ENCODE measurements around the gene USP5. TPM values are rescaled to one million over a fixed set of nuclear protein-coding genes. Genes with fewer than 3 reads are reported as not detected.
"Not testable (repeated sequence)": the region's sequence is repeated elsewhere in the genome, so short reads cannot be mapped to it uniquely, and the experiment has no call there.

USP5 gene
- total RNA-seq, 1 donor from 2014 or later = 48.0 TPM

GRCh38 chr12:6863586-6864321 lies 11.8 kb downstream of the USP5 start:
- DNase-seq (ENCODE audit: low spot score) = no peak
- no peak for ATAC-seq

DNA sequence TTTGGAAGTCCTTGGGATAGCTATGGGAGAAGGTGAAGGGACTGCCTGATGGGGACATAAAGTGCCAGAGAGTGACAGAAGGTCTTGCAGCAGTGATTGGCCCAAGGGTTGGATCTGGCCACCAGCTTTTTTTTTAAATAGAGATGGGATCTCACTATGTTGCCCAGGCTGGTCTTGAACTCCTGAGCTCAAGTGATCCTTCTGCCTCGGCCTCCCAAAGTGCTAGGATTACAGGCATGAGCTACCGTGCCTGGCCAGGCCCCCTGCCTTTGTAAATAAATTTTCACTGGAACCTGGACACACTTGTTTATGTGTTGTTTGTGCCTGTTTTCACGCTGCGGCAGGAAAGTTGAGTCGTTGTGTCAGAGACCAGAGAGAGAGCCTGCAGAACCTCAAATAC lies 13.4 kb downstream of the USP5 start:
- not testable (repeated sequence) for DNase-seq (ENCODE audit: low spot score); ATAC-seq

DNA sequence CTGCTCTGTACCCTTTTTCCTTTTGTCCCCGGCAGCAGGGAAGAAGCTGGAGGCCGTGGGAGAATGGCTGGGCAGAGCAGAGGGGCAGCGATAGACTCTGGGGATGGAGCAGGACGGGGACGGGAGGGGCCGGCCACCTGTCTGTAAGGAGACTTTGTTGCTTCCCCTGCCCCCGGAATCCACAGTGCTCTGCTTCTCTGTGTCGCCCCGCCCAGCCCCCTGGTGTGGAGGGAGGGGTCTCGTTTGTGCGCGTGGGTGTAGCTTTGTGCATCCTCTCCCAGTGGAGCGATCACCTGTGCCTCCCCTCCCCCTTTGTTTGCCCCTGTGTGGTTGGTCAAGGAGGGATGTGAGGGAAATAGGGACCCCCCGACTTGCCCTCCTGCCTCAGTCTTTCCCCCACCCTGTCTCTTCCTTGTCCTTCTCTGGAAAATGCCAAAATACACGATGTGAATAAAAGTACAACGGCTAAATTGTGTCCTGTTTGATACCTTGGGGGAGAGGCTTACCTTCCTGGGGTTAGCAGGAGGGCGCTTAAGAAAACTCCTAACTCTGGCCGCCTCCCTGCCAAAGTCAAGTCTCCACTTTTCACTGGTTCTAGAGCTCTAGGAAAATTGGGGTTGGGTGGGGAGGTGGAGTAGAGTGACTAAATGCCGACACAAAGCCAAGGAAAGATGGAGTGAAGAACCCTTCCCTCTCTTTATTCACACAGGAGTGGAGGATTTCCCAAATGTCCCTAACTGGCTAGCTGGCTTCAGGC lies 14.4 kb downstream of the USP5 start:
- DNase-seq (ENCODE audit: low spot score) (no peak), ATAC-seq (no peak)

- DNase-seq (ENCODE audit: low spot score) = peak; percentile 86
Measured at GRCh38 chr12:6866920-6867412, 15.0 kb downstream of the USP5 start.

GRCh38 chr12:6867413-6868210 lies 15.7 kb downstream of the USP5 start, which contains the start of gene TPI1:
TSS of gene TPI1 (plus strand) at chr12:6867531. CDS start at chr12:6867567, 36 bp downstream.
- peak; percentile 69 for DNase-seq (ENCODE audit: low spot score)
- ATAC-seq = peak; percentile 83

More at GRCh38 chr12:6866920-6867412, 15.0 kb downstream of the USP5 start:
- ATAC-seq = peak; percentile 70

GRCh38 chr12:6868211-6869048 lies 16.5 kb downstream of the USP5 start:
- DNase-seq (ENCODE audit: low spot score) (no peak), ATAC-seq (no peak)

GRCh38 chr12:6869049-6870021 lies 17.4 kb downstream of the USP5 start:
- DNase-seq (ENCODE audit: low spot score) (peak; percentile 78), ATAC-seq (peak; percentile 20)

DNA sequence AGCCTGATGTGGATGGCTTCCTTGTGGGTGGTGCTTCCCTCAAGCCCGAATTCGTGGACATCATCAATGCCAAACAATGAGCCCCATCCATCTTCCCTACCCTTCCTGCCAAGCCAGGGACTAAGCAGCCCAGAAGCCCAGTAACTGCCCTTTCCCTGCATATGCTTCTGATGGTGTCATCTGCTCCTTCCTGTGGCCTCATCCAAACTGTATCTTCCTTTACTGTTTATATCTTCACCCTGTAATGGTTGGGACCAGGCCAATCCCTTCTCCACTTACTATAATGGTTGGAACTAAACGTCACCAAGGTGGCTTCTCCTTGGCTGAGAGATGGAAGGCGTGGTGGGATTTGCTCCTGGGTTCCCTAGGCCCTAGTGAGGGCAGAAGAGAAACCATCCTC lies 18.4 kb downstream of the USP5 start:
- DNase-seq (ENCODE audit: low spot score); ATAC-seq: not testable (repeated sequence)

- DNase-seq (ENCODE audit: low spot score) (no peak), ATAC-seq (no peak)
Measured at GRCh38 chr12:6871052-6871957, 19.4 kb downstream of the USP5 start.

- DNase-seq (ENCODE audit: low spot score) = peak; percentile 84
Measured at GRCh38 chr12:6872073-6873048, 20.4 kb downstream of the USP5 start.

GRCh38 chr12:6873094-6874014 lies 21.4 kb downstream of the USP5 start, which contains the start of gene SPSB2:
TSS of gene SPSB2 (minus strand) at chr12:6873303. CDS start at chr12:6872901, 402 bp downstream.
- ATAC-seq (peak; percentile 89), DNase-seq (ENCODE audit: low spot score) (peak; percentile 99)

More at GRCh38 chr12:6872073-6873048, 20.4 kb downstream of the USP5 start:
- ATAC-seq = peak; percentile 73

GRCh38 chr12:6874015-6874368 lies 22.0 kb downstream of the USP5 start:
- DNase-seq (ENCODE audit: low spot score) = not testable (repeated sequence)

DNA sequence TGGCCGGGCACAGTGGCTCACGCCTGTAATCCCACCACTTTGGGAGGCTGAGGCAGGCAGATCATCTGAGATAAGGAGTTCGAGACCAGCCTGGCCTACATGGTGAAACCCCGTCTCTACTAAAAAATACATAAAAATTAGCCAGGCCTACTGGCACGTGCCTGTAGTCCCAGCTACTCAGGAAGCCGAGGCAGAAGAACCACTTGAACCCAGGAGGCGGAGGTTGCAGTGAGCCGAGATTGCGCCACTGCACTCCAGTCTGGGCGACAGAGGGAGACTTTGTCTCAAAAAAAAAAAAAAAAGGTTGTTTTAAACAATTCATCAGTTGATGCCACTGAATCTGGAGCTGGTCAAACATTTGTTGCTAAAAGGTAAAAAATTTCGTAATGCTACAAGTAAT lies 27.9 kb downstream of the USP5 start:
- ATAC-seq; DNase-seq (ENCODE audit: low spot score): not testable (repeated sequence)

More at GRCh38 chr12:6874015-6874368, 22.0 kb downstream of the USP5 start:
- not testable (repeated sequence) for ATAC-seq

DNA sequence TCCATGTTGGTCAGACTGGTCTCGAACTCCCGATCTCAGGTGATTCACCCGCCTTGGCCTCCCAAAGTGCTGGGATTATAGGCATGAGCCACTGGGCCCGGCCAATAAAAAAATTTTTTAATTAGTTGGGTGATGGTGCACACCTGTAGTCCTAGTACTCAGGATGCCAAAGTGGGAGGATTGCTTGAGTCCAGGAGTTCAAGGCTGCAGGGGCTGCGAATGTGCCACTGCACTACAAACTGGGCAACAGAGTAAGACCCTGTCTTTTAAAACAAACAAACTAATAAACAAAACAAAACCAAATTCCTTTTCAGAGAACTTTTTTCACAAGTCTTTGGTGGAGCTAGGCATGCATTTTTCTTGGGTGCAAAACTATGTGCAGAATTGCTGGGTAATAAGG lies 31.3 kb downstream of the USP5 start:
- no peak for DNase-seq (ENCODE audit: low spot score)
- no peak for ATAC-seq

DNA sequence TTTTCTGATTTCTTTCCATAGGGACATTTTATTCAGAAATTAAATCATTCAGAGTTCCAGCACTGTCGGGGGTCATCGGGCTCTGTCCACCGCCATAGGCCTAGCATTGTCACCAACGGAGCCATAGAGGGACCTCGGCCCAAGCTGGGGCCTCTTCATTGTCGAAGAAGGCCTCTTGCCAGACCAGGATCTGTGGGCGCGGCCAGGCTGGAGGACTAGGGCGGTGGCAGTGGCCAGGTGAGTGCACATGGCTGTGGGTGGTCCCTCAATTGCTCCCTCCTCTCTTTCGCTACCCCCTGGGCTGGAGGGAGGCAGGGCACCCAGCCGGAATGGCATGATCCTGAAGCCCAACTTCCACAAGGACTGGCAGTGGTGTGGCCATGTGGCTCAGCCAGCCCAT lies 31.7 kb downstream of the USP5 start:
- DNase-seq (ENCODE audit: low spot score) (no peak), ATAC-seq (no peak)

All from left lobe of liver (tissue), 2 donors.